HG03025 (cell line): Measurements from ENCODE around the gene GDPD4.

Experiments
- ATAC-seq: cut with Tn5 transposase; IDR thresholded peaks from one replicate; pipeline ENCODE4 v1.9.1; 2021; ENCODE audit warnings: mild to moderate bottlenecking, moderate library complexity; ENCODE audit not compliant: unreplicated experiment, low FRiP score

GDPD4 gene

GRCh38 chr11:77207019-77207485 lies 94.4 kb downstream of the GDPD4 start:
- ATAC-seq, result no peak

- ATAC-seq, result no peak
Observed at GRCh38 chr11:77206264-77207018, 95.0 kb downstream of the GDPD4 start.

GRCh38 chr11:77205467-77206263 lies 95.8 kb downstream of the GDPD4 start:
- no peak for ATAC-seq

- no peak for ATAC-seq
Observed at GRCh38 chr11:77204754-77205466, 96.6 kb downstream of the GDPD4 start.

GRCh38 chr11:77203901-77204753 lies 97.4 kb downstream of the GDPD4 start:
- ATAC-seq, result no peak

GRCh38 chr11:77202941-77203900 lies 98.3 kb downstream of the GDPD4 start:
- no peak for ATAC-seq

- ATAC-seq, result no peak
Observed at GRCh38 chr11:77201991-77202841, 99.3 kb downstream of the GDPD4 start.

- no peak for ATAC-seq
Observed at GRCh38 chr11:77201370-77201769, 100.1 kb downstream of the GDPD4 start.

- no peak for ATAC-seq
Observed at GRCh38 chr11:77200351-77201268, 100.9 kb downstream of the GDPD4 start.

GRCh38 chr11:77199137-77199745 lies 102.2 kb downstream of the GDPD4 start:
- ATAC-seq, result no peak

- no peak for ATAC-seq
Observed at GRCh38 chr11:77198440-77198849, 103.0 kb downstream of the GDPD4 start.

GRCh38 chr11:77197626-77198320 lies 103.7 kb downstream of the GDPD4 start:
- no peak for ATAC-seq

- no peak for ATAC-seq
Observed at GRCh38 chr11:77196961-77197360, 104.5 kb downstream of the GDPD4 start.

GRCh38 chr11:77195071-77195755 lies 106.3 kb downstream of the GDPD4 start:
- no peak for ATAC-seq
